Measurements from ENCODE around the gene WDR41.
A peak's percentile ranks its signal among the peaks of the same experiment; 100 is the strongest.

The WDR41 gene

GRCh38 chr5:77407152-77407551 lies 85.0 kb downstream of the WDR41 start:
- no peak for TF ChIP-seq ARNTL (CRISPR knock-in tag; IDR thresholded peaks at IDR 0.05; ENCODE audit: borderline replicate concordance, low read depth)
- no peak for TF ChIP-seq ZNF565 (CRISPR knock-in tag; conservative IDR thresholded peaks at IDR 0.05; ENCODE audit: low read depth)
- no peak for TF ChIP-seq GLIS3 (CRISPR knock-in tag; IDR thresholded peaks at IDR 0.05)
- no peak for TF ChIP-seq OSR1 (CRISPR knock-in tag; IDR thresholded peaks at IDR 0.05)
- TF ChIP-seq SNAI2 (CRISPR knock-in tag; IDR thresholded peaks at IDR 0.05): no peak
- no peak for TF ChIP-seq RARB (CRISPR knock-in tag; IDR thresholded peaks at IDR 0.05)
- TF ChIP-seq, protein P1, sequence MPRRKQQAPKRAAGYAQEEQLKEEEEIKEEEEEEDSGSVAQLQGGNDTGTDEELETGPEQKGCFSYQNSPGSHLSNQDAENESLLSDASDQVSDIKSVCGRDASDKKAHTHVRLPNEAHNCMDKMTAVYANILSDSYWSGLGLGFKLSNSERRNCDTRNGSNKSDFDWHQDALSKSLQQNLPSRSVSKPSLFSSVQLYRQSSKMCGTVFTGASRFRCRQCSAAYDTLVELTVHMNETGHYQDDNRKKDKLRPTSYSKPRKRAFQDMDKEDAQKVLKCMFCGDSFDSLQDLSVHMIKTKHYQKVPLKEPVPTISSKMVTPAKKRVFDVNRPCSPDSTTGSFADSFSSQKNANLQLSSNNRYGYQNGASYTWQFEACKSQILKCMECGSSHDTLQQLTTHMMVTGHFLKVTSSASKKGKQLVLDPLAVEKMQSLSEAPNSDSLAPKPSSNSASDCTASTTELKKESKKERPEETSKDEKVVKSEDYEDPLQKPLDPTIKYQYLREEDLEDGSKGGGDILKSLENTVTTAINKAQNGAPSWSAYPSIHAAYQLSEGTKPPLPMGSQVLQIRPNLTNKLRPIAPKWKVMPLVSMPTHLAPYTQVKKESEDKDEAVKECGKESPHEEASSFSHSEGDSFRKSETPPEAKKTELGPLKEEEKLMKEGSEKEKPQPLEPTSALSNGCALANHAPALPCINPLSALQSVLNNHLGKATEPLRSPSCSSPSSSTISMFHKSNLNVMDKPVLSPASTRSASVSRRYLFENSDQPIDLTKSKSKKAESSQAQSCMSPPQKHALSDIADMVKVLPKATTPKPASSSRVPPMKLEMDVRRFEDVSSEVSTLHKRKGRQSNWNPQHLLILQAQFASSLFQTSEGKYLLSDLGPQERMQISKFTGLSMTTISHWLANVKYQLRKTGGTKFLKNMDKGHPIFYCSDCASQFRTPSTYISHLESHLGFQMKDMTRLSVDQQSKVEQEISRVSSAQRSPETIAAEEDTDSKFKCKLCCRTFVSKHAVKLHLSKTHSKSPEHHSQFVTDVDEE (CRISPR knock-in tag; IDR thresholded peaks at IDR 0.05): no peak
- no peak for TF ChIP-seq CSDC2 (CRISPR knock-in tag; IDR thresholded peaks at IDR 0.05)
- no peak for TF ChIP-seq ESRRG (CRISPR knock-in tag; IDR thresholded peaks at IDR 0.05)
- TF ChIP-seq, protein P2, sequence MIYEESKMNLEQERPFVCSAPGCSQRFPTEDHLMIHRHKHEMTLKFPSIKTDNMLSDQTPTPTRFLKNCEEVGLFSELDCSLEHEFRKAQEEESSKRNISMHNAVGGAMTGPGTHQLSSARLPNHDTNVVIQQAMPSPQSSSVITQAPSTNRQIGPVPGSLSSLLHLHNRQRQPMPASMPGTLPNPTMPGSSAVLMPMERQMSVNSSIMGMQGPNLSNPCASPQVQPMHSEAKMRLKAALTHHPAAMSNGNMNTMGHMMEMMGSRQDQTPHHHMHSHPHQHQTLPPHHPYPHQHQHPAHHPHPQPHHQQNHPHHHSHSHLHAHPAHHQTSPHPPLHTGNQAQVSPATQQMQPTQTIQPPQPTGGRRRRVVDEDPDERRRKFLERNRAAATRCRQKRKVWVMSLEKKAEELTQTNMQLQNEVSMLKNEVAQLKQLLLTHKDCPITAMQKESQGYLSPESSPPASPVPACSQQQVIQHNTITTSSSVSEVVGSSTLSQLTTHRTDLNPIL (CRISPR knock-in tag; IDR thresholded peaks at IDR 0.05; ENCODE audit: low read depth): no peak
- TF ChIP-seq ZNF70 (CRISPR knock-in tag; IDR thresholded peaks at IDR 0.05): no peak
- no peak for TF ChIP-seq ZNF8 (CRISPR knock-in tag; IDR thresholded peaks at IDR 0.05)
- TF ChIP-seq PATZ1 (CRISPR knock-in tag; IDR thresholded peaks at IDR 0.05; ENCODE audit: borderline replicate concordance): no peak

DNA sequence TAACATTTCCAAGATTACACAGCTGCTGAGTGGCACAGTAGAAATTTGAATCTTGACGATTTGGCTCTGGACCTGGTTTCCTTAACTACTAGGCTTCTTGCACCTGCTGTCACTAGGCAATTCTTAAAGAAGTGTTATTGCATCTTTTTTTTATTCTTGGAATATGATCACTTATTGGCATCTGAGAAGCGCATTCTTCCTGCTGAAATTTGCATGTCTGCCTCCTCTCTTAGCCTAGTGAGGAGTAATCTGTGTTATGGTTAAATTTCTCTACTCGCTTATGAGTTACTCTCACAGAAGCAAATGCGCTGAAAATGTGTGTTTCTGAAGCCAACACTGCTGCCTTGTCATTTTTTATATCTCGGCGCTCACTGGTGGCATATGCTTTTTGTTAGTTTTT lies 89.3 kb downstream of the WDR41 start:
- no peak for TF ChIP-seq ZNF565 (CRISPR knock-in tag; conservative IDR thresholded peaks at IDR 0.05; ENCODE audit: low read depth)
- TF ChIP-seq TOX (CRISPR knock-in tag; IDR thresholded peaks at IDR 0.05; ENCODE audit: borderline replicate concordance): no peak
- no peak for TF ChIP-seq PATZ1 (CRISPR knock-in tag; IDR thresholded peaks at IDR 0.05; ENCODE audit: borderline replicate concordance)
- no peak for TF ChIP-seq ESRRG (CRISPR knock-in tag; IDR thresholded peaks at IDR 0.05)
- TF ChIP-seq ARNTL (CRISPR knock-in tag; IDR thresholded peaks at IDR 0.05; ENCODE audit: borderline replicate concordance, low read depth): no peak
- TF ChIP-seq TCF4 (CRISPR knock-in tag; IDR thresholded peaks at IDR 0.05; ENCODE audit: borderline replicate concordance): no peak
- TF ChIP-seq ZFP3 (CRISPR knock-in tag; IDR thresholded peaks at IDR 0.05): no peak
- TF ChIP-seq ZNF70 (CRISPR knock-in tag; IDR thresholded peaks at IDR 0.05): no peak
- TF ChIP-seq ZFP30 (CRISPR knock-in tag; IDR thresholded peaks at IDR 0.05): no peak
- no peak for TF ChIP-seq GLIS3 (CRISPR knock-in tag; IDR thresholded peaks at IDR 0.05)
- TF ChIP-seq ISL1 (CRISPR knock-in tag; IDR thresholded peaks at IDR 0.05): no peak
- no peak for TF ChIP-seq CSDC2 (CRISPR knock-in tag; IDR thresholded peaks at IDR 0.05)
- ATAC-seq: no peak

More at GRCh38 chr5:77407152-77407551, 85.0 kb downstream of the WDR41 start:
- no peak for ATAC-seq

- TF ChIP-seq PATZ1 (CRISPR knock-in tag; IDR thresholded peaks at IDR 0.05; ENCODE audit: borderline replicate concordance) (no peak), TCF4 (CRISPR knock-in tag; IDR thresholded peaks at IDR 0.05; ENCODE audit: borderline replicate concordance) (no peak), ISL1 (CRISPR knock-in tag; IDR thresholded peaks at IDR 0.05) (0 out of 2 replicates have a peak, but pooled peaks have one; percentile 7), ESRRG (CRISPR knock-in tag; IDR thresholded peaks at IDR 0.05) (no peak), CSRNP3 (CRISPR knock-in tag; IDR thresholded peaks at IDR 0.05) (no peak), GLIS3 (CRISPR knock-in tag; IDR thresholded peaks at IDR 0.05) (no peak)
- TF ChIP-seq, protein P1 (CRISPR knock-in tag; IDR thresholded peaks at IDR 0.05): no peak
- ATAC-seq: no peak
Observed at GRCh38 chr5:77400645-77401044, 91.5 kb downstream of the WDR41 start.

Data from SK-N-SH treated with all-trans-retinoic acid at 6 μM for 48 hours (cell line).